ENCODE data around the gene SLC25A44. TPM values are rescaled to one million over a fixed set of nuclear protein-coding genes. Genes with fewer than 3 reads are reported as not detected.

Gene SLC25A44
- total and polyA plus RNA-seq, 2 of the 8 experiments (the other 6 are each of a cell fraction or from before 2014, with no cell fraction given) = 23.4 to 32.1 TPM

DNA sequence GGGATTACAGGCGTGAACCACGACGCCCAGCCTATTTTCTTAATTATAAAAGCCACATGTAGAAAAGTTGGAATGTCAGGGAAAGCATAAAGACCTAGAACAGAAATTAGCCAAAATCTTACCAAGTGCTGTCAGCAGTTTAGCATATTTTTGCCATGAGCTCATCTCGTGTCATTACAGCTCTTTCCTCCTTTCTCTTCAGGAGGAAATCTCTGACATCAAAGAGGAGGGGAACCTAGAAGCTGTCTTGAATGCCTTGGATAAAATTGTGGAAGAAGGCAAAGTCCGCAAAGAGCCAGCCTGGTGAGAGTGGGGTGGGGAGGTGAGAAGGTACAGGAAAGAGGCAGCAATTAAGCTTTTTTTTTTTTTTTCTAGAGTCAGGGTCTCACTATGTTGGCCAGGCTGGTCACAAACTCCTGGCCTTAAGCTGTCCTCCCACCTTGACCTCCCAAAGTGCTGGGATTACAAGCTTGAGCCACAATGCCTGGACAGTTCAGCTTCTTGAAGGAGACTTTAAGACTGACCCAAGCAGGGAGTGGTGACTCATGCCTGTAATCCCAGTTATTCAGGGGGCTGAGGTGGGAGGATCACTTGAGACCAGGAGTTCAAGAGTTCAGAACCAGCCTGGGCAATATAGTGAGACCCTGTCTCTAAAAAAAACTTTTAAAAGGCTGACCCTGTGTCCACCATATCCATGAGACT lies 39.7 kb downstream of the SLC25A44 start:
- H2BK15ac ChIP-seq (ENCODE audit: low read length) = no peak overlapping the region
- POLR2A ChIA-PET (ENCODE audit: partially characterized antibody) = interaction anchor here (0.6 to 12.7 kb wide), 7 partner anchors 9 to 86 kb away, joined by 3 to 82 read pairs (median 3); partner anchors contain the start of genes BGLAP and PAQR6
- H3K27ac ChIP-seq (ENCODE audit: low read depth, low read length) = no peak overlapping the region
- no peaks in the 10 kb centered on the region for H3K79me2 ChIP-seq (ENCODE audit: control insufficient read depth in 1 of 2, insufficient read depth in 2 of 2, low read length in 2 of 2)
- H3K36me3 ChIP-seq (ENCODE audit: control insufficient read depth in 2 of 4, insufficient read depth in 4 of 4, low read length in 3 of 4) = peaks cover 11 to 39% (median 22%) of the 10 kb centered on the region in 4 experiments; a peak in 6 of 8 replicates
- H2BK5ac ChIP-seq (ENCODE audit: low read depth, low read length) = no peak overlapping the region
- H4K91ac ChIP-seq (replicated peaks; ENCODE audit: insufficient read length, low read length) = no peak overlapping the region
- no peak overlapping the region for H2BK12ac ChIP-seq (ENCODE audit: low read depth, low read length)
- CTCF ChIA-PET (ENCODE audit: partially characterized antibody) = interaction anchor here (0.6 to 47.2 kb wide), 9 partner anchors 8 to 396 kb away, joined by 3 to 1265 read pairs (median 5); partner anchors contain the start of genes PAQR6, PMF1 and SEMA4A
- no peaks in the 10 kb centered on the region for H3K23me2 ChIP-seq (ENCODE audit: low read depth, low read length)
- H4K20me1 ChIP-seq (replicated peaks in 1 of 2; ENCODE audit: control insufficient read depth in 1 of 2, insufficient read depth in 2 of 2, low read length in 2 of 2) = peaks cover 0 to 4% of the 10 kb centered on the region in 2 experiments
- H3K9ac ChIP-seq (replicated peaks in 1 of 4; ENCODE audit: extremely low read depth in 1 of 4, low read depth in 3 of 4, low read length in 3 of 4) = no peak overlapping the region
- H3K14ac ChIP-seq (ENCODE audit: insufficient read length) = no peak overlapping the region
- H3K4me3 ChIP-seq (ENCODE audit: extremely low read depth in 1 of 4, insufficient read depth in 2 of 4, low read depth in 3 of 4, low read length in 4 of 4) = no peak overlapping the region
- H2AFZ ChIP-seq (ENCODE audit: low read length) = no peak overlapping the region
- DNase-seq (ENCODE audit: low read depth in 1 of 2, low spot score in 2 of 2) (no peak), FAIRE-seq (no peak)
- no peak overlapping the region for H3K23ac ChIP-seq (ENCODE audit: insufficient read length)
- H2BK20ac ChIP-seq (ENCODE audit: low read length) = no peak overlapping the region
- WGBS, 2 experiments (ENCODE audit: extremely low coverage in 1 of 2, insufficient coverage in 1 of 2, insufficient read length in 1 of 2, insufficient replicate concordance in 2 of 2, low coverage in 1 of 2, low lambda C conversion rate in 2 of 2, missing lambda C conversion rate in 1 of 2) = 89% methylated on average over 5 of the region's 5 CpGs; no CpG with 5 or more reads in 1 of the 2 experiments
- no peaks in the 10 kb centered on the region for H3K27me3 ChIP-seq (replicated peaks in 1 of 4; ENCODE audit: control insufficient read depth in 3 of 4, extremely low read depth in 1 of 4, insufficient read depth in 3 of 4, low read length in 3 of 4)
- H3K79me1 ChIP-seq (ENCODE audit: low read depth, low read length) = peaks cover under 1% of the 10 kb centered on the region
- TF ChIP-seq MAFK (IDR thresholded peaks at IDR 0.05; ENCODE audit: low read depth, low read length) (no peak), RAD21 (IDR thresholded peaks at IDR 0.05 in 1 of 2, conservative IDR thresholded peaks at IDR 0.05 in 1 of 2; ENCODE audit: low read depth in 2 of 2, low read length in 2 of 2) (no peak), TBP (IDR thresholded peaks at IDR 0.05; ENCODE audit: low read depth, low read length) (no peak), EZH2 (IDR thresholded peaks at IDR 0.05; ENCODE audit: low read depth, low read length, severe bottlenecking) (no peak), KDM5A (IDR thresholded peaks at IDR 0.05; ENCODE audit: low read length) (no peak), NRF1 (IDR thresholded peaks at IDR 0.05; ENCODE audit: low read depth, low read length) (no peak), ZNF274 (IDR thresholded peaks at IDR 0.05; ENCODE audit: borderline replicate concordance, extremely low read depth, low read length) (no peak)
- H3K9me3 ChIP-seq (ENCODE audit: insufficient read depth in 2 of 2, low read depth in 1 of 2, low read length in 1 of 2) = no peaks in the 10 kb centered on the region
- no peak overlapping the region for H4K8ac ChIP-seq (ENCODE audit: extremely low read depth, insufficient read depth, low read length)
- H3K4ac ChIP-seq (replicated peaks; ENCODE audit: insufficient read length, low read depth, low read length) = no peak overlapping the region
- H3K56ac ChIP-seq (replicated peaks; ENCODE audit: insufficient read length, low read depth, low read length) = no peak overlapping the region
- H2AK5ac ChIP-seq (ENCODE audit: low read depth, low read length) = no peak overlapping the region
- no peaks in the 10 kb centered on the region for H3K4me1 ChIP-seq (replicated peaks in 1 of 4; ENCODE audit: control insufficient read depth in 3 of 4, insufficient read depth in 4 of 4, low read length in 3 of 4)
- no peak overlapping the region for H3K18ac ChIP-seq (ENCODE audit: extremely low read depth, low read length)
- H3K4me2 ChIP-seq (ENCODE audit: insufficient read depth in 1 of 2, low read depth in 2 of 2, low read length in 2 of 2) = no peak overlapping the region
- H4K5ac ChIP-seq (ENCODE audit: insufficient read length, low read depth, low read length) = no peak overlapping the region
- H2BK120ac ChIP-seq (replicated peaks; ENCODE audit: low read depth, low read length) = no peak overlapping the region
